Neural cell (in vitro differentiated cells): ENCODE measurements around the gene TEX54. TPM values are rescaled to one million over a fixed set of nuclear protein-coding genes. Genes with fewer than 3 reads are reported as not detected.

Experiments used
- H2AFZ ChIP-seq: fragments of 200-600, 300-800 bp; sonication (generic), shearing (Covaris generic); 2 replicates; pipeline ENCODE4 v1.6.0; 2014; ENCODE audit warnings: low read depth, mild to moderate bottlenecking, antibody characterized with exemption, low read length, moderate library complexity
- H3F3A ChIP-seq: fragments of 200-600 bp; shearing (Covaris generic); 2 replicates; pipeline ENCODE4 v1.6.1; 2016; ENCODE audit warnings: mild to moderate bottlenecking, moderate library complexity, mixed read lengths, antibody characterized with exemption, low read length; ENCODE audit not compliant: insufficient read depth, poor library complexity, severe bottlenecking
- H3K27ac ChIP-seq: fragments of 200-600, 300-800 bp; sonication (generic), shearing (Covaris generic); 2 replicates; pipeline ENCODE4 v1.5.1; 2014; ENCODE audit warnings: mild to moderate bottlenecking, low read length, moderate library complexity
- H3K27me3 ChIP-seq: fragments of 300-800, 200-600 bp; sonication (generic), shearing (Covaris generic); 2 replicates; pipeline ENCODE4 v1.6.0; 2014; ENCODE audit warnings: mild to moderate bottlenecking, low read depth, low read length, moderate library complexity; ENCODE audit not compliant: insufficient read depth
- H3K36me3 ChIP-seq: fragments of 300-800, 200-600 bp; sonication (generic), shearing (Covaris generic); 2 replicates; pipeline ENCODE4 v1.5.1; 2014; ENCODE audit warnings: mild to moderate bottlenecking, antibody characterized with exemption, low read length, moderate library complexity; ENCODE audit not compliant: insufficient read depth
- H3K4me2 ChIP-seq: fragments of 300-800, 200-600 bp; sonication (generic), shearing (Covaris generic); 2 replicates; pipeline ENCODE4 v1.6.0; 2014; ENCODE audit warnings: mild to moderate bottlenecking, low read length
- H3K4me3 ChIP-seq: fragments of 300-800, 200-600 bp; sonication (generic), shearing (Covaris generic); 2 replicates; pipeline ENCODE4 v1.5.1; 2014; ENCODE audit warnings: mild to moderate bottlenecking, low read length, moderate library complexity
- H3K79me2 ChIP-seq: fragments of 200-600 bp; shearing (Covaris generic); replicated peaks from 2 replicates; pipeline ENCODE4 v1.6.0; 2014; ENCODE audit warnings: mild to moderate bottlenecking, low read length, moderate library complexity; ENCODE audit not compliant: insufficient read depth
- H3K9ac ChIP-seq: fragments of 300-800, 200-600 bp; sonication (generic), shearing (Covaris generic); 2 replicates; pipeline ENCODE4 v1.6.1; 2016; ENCODE audit warnings: mild to moderate bottlenecking, low read length, mixed read lengths
- H3K9me2 ChIP-seq: fragments of 200-600 bp; shearing (Covaris generic); 2 replicates; pipeline ENCODE4 v1.6.1; 2016; ENCODE audit warnings: mild to moderate bottlenecking, low read length, mixed read lengths; ENCODE audit not compliant: insufficient read depth
- H3K9me3 ChIP-seq: fragments of 200-600, 300-800 bp; sonication (generic), shearing (Covaris generic); 2 replicates; pipeline ENCODE4 v1.6.1; 2016; ENCODE audit warnings: mild to moderate bottlenecking, mixed run types, low read length, moderate library complexity, mixed read lengths
- H4K20me1 ChIP-seq: fragments of 200-600 bp; shearing (Covaris generic); 2 replicates; pipeline ENCODE4 v1.6.1; 2016; ENCODE audit warnings: mild to moderate bottlenecking, mixed run types; ENCODE audit not compliant: insufficient read depth
- EP300 ChIP-seq: fragments of 450-650 bp; conservative IDR thresholded peaks from 2 replicates; pipeline ENCODE4 v1.6.1; 2014; ENCODE audit warnings: antibody characterized with exemption, mild to moderate bottlenecking, moderate library complexity; ENCODE audit not compliant: poor library complexity, severe bottlenecking
- EZH2 ChIP-seq: fragments of 200-600, 300-800 bp; shearing (Covaris generic), sonication (generic); IDR thresholded peaks from 2 replicates; pipeline ENCODE4 v1.6.1; 2014; ENCODE audit warnings: antibody characterized with exemption, low read length, borderline replicate concordance, mild to moderate bottlenecking; ENCODE audit not compliant: insufficient read depth, poor library complexity, severe bottlenecking
- MXI1 ChIP-seq: fragments of 450-650 bp; conservative IDR thresholded peaks from 2 replicates; pipeline ENCODE4 v1.6.1; 2014; ENCODE audit warnings: antibody characterized with exemption, mild to moderate bottlenecking; ENCODE audit not compliant: poor library complexity, severe bottlenecking
- POLR2AphosphoS5 ChIP-seq: IDR thresholded peaks from 2 replicates; pipeline ENCODE4 v1.6.1; 2012
- RAD21 ChIP-seq: fragments of 450-650 bp; conservative IDR thresholded peaks from 2 replicates; pipeline ENCODE4 v1.6.1; 2014; ENCODE audit warnings: antibody characterized with exemption, mild to moderate bottlenecking, moderate library complexity
- SMC3 ChIP-seq: fragments of 450-650 bp; conservative IDR thresholded peaks from 2 replicates; pipeline ENCODE4 v1.6.1; 2014; ENCODE audit warnings: antibody characterized with exemption, mild to moderate bottlenecking, moderate library complexity; ENCODE audit not compliant: poor library complexity
- TAF1 ChIP-seq: IDR thresholded peaks from 2 replicates; pipeline ENCODE4 v1.6.1; 2012; ENCODE audit warnings: low read depth
- polyA plus RNA-seq: library from polyadenylated mRNA; depleted of rRNA; stranded (reverse); fragments of >200 nt; gene quantifications from 2 replicates; pipeline ENCODE4 v1.2.3, GENCODE V29; 2014
- TF ChIP-seq, protein P1 (sequence below): fragments of 450-650 bp; IDR thresholded peaks from 2 replicates; pipeline ENCODE4 v1.5.1; 2014; ENCODE audit warnings: antibody characterized with exemption, mild to moderate bottlenecking, moderate library complexity; ENCODE audit not compliant: poor library complexity, severe bottlenecking
- TF ChIP-seq, protein P2 (sequence below): IDR thresholded peaks from 2 replicates; pipeline ENCODE4 v1.6.1; 2012; ENCODE audit warnings: borderline replicate concordance

TEX54 gene
- polyA plus RNA-seq, 1 donor from 2014 or later = not detected

GRCh38 chr11:62853279-62853965, 20.8 kb upstream of the TEX54 start:
- peaks cover 44% of the 10 kb centered on the region for H3K79me2 ChIP-seq
- H4K20me1 ChIP-seq = no peaks in the 10 kb centered on the region
- H2AFZ ChIP-seq = no peak overlapping the region
- TF ChIP-seq MXI1 = no peak
- TF ChIP-seq TAF1 = no peak
- TF ChIP-seq, protein P1, sequence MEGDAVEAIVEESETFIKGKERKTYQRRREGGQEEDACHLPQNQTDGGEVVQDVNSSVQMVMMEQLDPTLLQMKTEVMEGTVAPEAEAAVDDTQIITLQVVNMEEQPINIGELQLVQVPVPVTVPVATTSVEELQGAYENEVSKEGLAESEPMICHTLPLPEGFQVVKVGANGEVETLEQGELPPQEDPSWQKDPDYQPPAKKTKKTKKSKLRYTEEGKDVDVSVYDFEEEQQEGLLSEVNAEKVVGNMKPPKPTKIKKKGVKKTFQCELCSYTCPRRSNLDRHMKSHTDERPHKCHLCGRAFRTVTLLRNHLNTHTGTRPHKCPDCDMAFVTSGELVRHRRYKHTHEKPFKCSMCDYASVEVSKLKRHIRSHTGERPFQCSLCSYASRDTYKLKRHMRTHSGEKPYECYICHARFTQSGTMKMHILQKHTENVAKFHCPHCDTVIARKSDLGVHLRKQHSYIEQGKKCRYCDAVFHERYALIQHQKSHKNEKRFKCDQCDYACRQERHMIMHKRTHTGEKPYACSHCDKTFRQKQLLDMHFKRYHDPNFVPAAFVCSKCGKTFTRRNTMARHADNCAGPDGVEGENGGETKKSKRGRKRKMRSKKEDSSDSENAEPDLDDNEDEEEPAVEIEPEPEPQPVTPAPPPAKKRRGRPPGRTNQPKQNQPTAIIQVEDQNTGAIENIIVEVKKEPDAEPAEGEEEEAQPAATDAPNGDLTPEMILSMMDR = no peak
- no peak for TF ChIP-seq RAD21
- no peak for TF ChIP-seq EP300
- no peak for TF ChIP-seq POLR2AphosphoS5
- no peak for TF ChIP-seq SMC3
- TF ChIP-seq, protein P2, sequence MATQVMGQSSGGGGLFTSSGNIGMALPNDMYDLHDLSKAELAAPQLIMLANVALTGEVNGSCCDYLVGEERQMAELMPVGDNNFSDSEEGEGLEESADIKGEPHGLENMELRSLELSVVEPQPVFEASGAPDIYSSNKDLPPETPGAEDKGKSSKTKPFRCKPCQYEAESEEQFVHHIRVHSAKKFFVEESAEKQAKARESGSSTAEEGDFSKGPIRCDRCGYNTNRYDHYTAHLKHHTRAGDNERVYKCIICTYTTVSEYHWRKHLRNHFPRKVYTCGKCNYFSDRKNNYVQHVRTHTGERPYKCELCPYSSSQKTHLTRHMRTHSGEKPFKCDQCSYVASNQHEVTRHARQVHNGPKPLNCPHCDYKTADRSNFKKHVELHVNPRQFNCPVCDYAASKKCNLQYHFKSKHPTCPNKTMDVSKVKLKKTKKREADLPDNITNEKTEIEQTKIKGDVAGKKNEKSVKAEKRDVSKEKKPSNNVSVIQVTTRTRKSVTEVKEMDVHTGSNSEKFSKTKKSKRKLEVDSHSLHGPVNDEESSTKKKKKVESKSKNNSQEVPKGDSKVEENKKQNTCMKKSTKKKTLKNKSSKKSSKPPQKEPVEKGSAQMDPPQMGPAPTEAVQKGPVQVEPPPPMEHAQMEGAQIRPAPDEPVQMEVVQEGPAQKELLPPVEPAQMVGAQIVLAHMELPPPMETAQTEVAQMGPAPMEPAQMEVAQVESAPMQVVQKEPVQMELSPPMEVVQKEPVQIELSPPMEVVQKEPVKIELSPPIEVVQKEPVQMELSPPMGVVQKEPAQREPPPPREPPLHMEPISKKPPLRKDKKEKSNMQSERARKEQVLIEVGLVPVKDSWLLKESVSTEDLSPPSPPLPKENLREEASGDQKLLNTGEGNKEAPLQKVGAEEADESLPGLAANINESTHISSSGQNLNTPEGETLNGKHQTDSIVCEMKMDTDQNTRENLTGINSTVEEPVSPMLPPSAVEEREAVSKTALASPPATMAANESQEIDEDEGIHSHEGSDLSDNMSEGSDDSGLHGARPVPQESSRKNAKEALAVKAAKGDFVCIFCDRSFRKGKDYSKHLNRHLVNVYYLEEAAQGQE = no peak
- peak overlapping the region; percentile 92 for H3K4me3 ChIP-seq
- H3K9me2 ChIP-seq = no peaks in the 10 kb centered on the region
- peaks cover 10% of the 10 kb centered on the region for H3F3A ChIP-seq
- H3K4me2 ChIP-seq = peak overlapping the region; percentile 96
- H3K27ac ChIP-seq = peak overlapping the region; percentile 3
- H3K36me3 ChIP-seq = peaks cover 16% of the 10 kb centered on the region
- peak overlapping the region; percentile 94 for H3K9ac ChIP-seq
- no peaks in the 10 kb centered on the region for H3K9me3 ChIP-seq
- no peaks in the 10 kb centered on the region for H3K27me3 ChIP-seq

GRCh38 chr11:62852523-62853188, 20.0 kb upstream of the TEX54 start:
- H3K4me3 ChIP-seq = peak overlapping the region; percentile 92

More at GRCh38 chr11:62852523-62853188, 20.0 kb upstream of the TEX54 start:
- Histone ChIP-seq H3K36me3 (peaks cover 16% of the 10 kb centered on the region), H2AFZ (no peak overlapping the region), H3K27ac (no peak overlapping the region), H3K9me3 (no peaks in the 10 kb centered on the region), H3K9me2 (no peaks in the 10 kb centered on the region), H4K20me1 (no peaks in the 10 kb centered on the region), H3K27me3 (no peaks in the 10 kb centered on the region), H3K4me2 (peak overlapping the region; percentile 96), H3K79me2 (peaks cover 38% of the 10 kb centered on the region), H3K9ac (peak overlapping the region; percentile 2), H3F3A (peaks cover 10% of the 10 kb centered on the region)
- TF ChIP-seq SMC3 (no peak), EZH2 (no peak), TAF1 (no peak), MXI1 (no peak), POLR2AphosphoS5 (no peak), EP300 (no peak), RAD21 (no peak)
- TF ChIP-seq, protein P1 = no peak
- TF ChIP-seq, protein P2 = no peak
